GM12873 (cell line): ENCODE measurements around the gene SLC12A3.

ENCODE experiments used
- CTCF ChIP-seq: IDR thresholded peaks from 2 replicates; pipeline ENCODE4 v1.5.1; 2012; ENCODE audit warnings: low read depth, mild to moderate bottlenecking, moderate library complexity, low read length, control low read depth; ENCODE audit not compliant: insufficient read depth; ENCODE audit errors: missing control alignments

The SLC12A3 gene

GRCh38 chr16:56880176-56880575 is 15.2 kb downstream of the SLC12A3 start:
- TF ChIP-seq CTCF, result no peak

- no peak for TF ChIP-seq CTCF
These were observed 15.7 kb downstream of the SLC12A3 start for GRCh38 chr16:56880685-56881084.

GRCh38 chr16:56882077-56882800 is 17.2 kb downstream of the SLC12A3 start:
- TF ChIP-seq CTCF, result no peak

GRCh38 chr16:56883586-56883985 is 18.6 kb downstream of the SLC12A3 start:
- TF ChIP-seq CTCF, result no peak

- no peak for TF ChIP-seq CTCF
These were observed 19.1 kb downstream of the SLC12A3 start for GRCh38 chr16:56884026-56884582.

GRCh38 chr16:56885446-56886162 is 20.6 kb downstream of the SLC12A3 start:
- no peak for TF ChIP-seq CTCF

GRCh38 chr16:56886296-56886695 is 21.3 kb downstream of the SLC12A3 start:
- TF ChIP-seq CTCF, result no peak
